GM19467 (cell line): ENCODE measurements around the gene ARHGDIG.
"Not testable (repeated sequence)": the region's sequence is repeated elsewhere in the genome, so short reads cannot be mapped to it uniquely, and the experiment has no call there.

Source experiments
- ATAC-seq: cut with Tn5 transposase; IDR thresholded peaks from one replicate; pipeline ENCODE4 v1.9.1; 2021; ENCODE audit warnings: mild to moderate bottlenecking, moderate library complexity; ENCODE audit not compliant: unreplicated experiment

The ARHGDIG gene

GRCh38 chr16:322476-323143, 42.2 kb downstream of the ARHGDIG start:
- no peak for ATAC-seq

- no peak for ATAC-seq
Observed at GRCh38 chr16:324201-324450, 43.7 kb downstream of the ARHGDIG start.

GRCh38 chr16:324451-325334, 44.3 kb downstream of the ARHGDIG start:
- ATAC-seq, result no peak

GRCh38 chr16:325375-326145, 45.2 kb downstream of the ARHGDIG start:
- ATAC-seq, result no peak

GRCh38 chr16:330741-331140, 50.4 kb downstream of the ARHGDIG start:
- no peak for ATAC-seq

- ATAC-seq, result not testable (repeated sequence)
Observed at GRCh38 chr16:331181-331814, 50.9 kb downstream of the ARHGDIG start.
